Measurements from ENCODE around the gene KATNBL1. TPM values are rescaled to one million over a fixed set of nuclear protein-coding genes. Genes with fewer than 3 reads are reported as not detected.

KATNBL1 gene
- total and polyA plus RNA-seq, 9 of the 15 experiments (the other 6 are each of a cell fraction or from before 2014, with no cell fraction given), result 6.6 to 46.0 (median 24.0) TPM

GRCh38 chr15:34240537-34240936 is 30.6 kb upstream of the KATNBL1 start:
- no TSS peak for BruUV-seq (replicated peaks)
- POLR2A ChIA-PET, result interaction anchor here (0.6 kb wide), 1 partner anchor 53 kb away, joined by 3 read pairs; no protein-coding TSS in a partner anchor
- Histone ChIP-seq H3K27me3 (ENCODE audit: control insufficient read depth in 2 of 2, insufficient read depth in 2 of 2, low read length in 2 of 2) (no peaks in the 10 kb centered on the region), H3K4me1 (replicated peaks in 1 of 2; ENCODE audit: control insufficient read depth in 2 of 2, insufficient read depth in 2 of 2, low read length in 2 of 2) (no peaks in the 10 kb centered on the region), H3K79me2 (ENCODE audit: control insufficient read depth, insufficient read depth, low read length) (no peaks in the 10 kb centered on the region), H3K9me1 (ENCODE audit: control insufficient read depth, insufficient read depth, low read length) (no peaks in the 10 kb centered on the region), H3K4me3 (no peak overlapping the region), H3K4me2 (ENCODE audit: insufficient read depth, low read length) (no peak overlapping the region), H3K9me3 (replicated peaks; ENCODE audit: control insufficient read depth, insufficient read depth, low read depth, low read length) (no peaks in the 10 kb centered on the region), H3K27ac (ENCODE audit: extremely low read depth, low read depth, low read length) (no peak overlapping the region), H2AFZ (ENCODE audit: low read depth, low read length) (no peak overlapping the region), H3K36me3 (ENCODE audit: control insufficient read depth, insufficient read depth, low read length) (peaks cover 10% of the 10 kb centered on the region), H3K9ac (ENCODE audit: insufficient read depth in 1 of 2, low read depth in 2 of 2, low read length in 2 of 2) (no peak overlapping the region), H4K20me1 (replicated peaks; ENCODE audit: control insufficient read depth, insufficient read depth, low read length) (no peaks in the 10 kb centered on the region)
- no peak for DNase-seq (ENCODE audit: extremely low read depth in 1 of 4, low spot score in 3 of 4)
- intact Hi-C loops (cut with micrococcal nuclease) (loop anchor here (2.0 to 5.0 kb wide), 2 partner anchors 97 to 126 kb away; partner anchors contain the start of genes LPCAT4 and SLC12A6), in situ Hi-C loops (cut with MboI) (no loop called here)
- CTCF ChIA-PET (ENCODE audit: low intra/inter-chr PET ratio), result interaction anchor here (0.9 to 2.0 kb wide), 2 partner anchors 127 to 179 kb away, joined by 3 to 18 read pairs; partner anchors contain the start of gene LPCAT4
- 54% methylated on average over 3 of the region's 3 CpGs for WGBS (ENCODE audit: insufficient coverage, low coverage, missing lambda C conversion rate)
- ATAC-seq, result no peak
- no peak for TF ChIP-seq ZNF507 (tag; conservative IDR thresholded peaks at IDR 0.05)
- no peak for TF ChIP-seq POU5F1 (IDR thresholded peaks at IDR 0.05; ENCODE audit: borderline replicate concordance, low read depth, low read length, partially characterized antibody)
- TF ChIP-seq MAFG (tag; conservative IDR thresholded peaks at IDR 0.05), result no peak
- no peak for TF ChIP-seq NEUROD1 (IDR thresholded peaks at IDR 0.05; ENCODE audit: borderline replicate concordance, low read depth, low read length, partially characterized antibody)
- no peak for TF ChIP-seq HNRNPLL (IDR thresholded peaks at IDR 0.05; ENCODE audit: low read depth, low read length, poor library complexity, severe bottlenecking)
- no peak for TF ChIP-seq CHD2 (IDR thresholded peaks at IDR 0.05; ENCODE audit: low read depth, low read length)
- TF ChIP-seq PBX2 (CRISPR knock-in tag; IDR thresholded peaks at IDR 0.05; ENCODE audit: low read depth), result no peak
- TF ChIP-seq PBX2 (tag; conservative IDR thresholded peaks at IDR 0.05; ENCODE audit: low read depth), result no peak
- no peak for TF ChIP-seq E2F6 (IDR thresholded peaks at IDR 0.05; ENCODE audit: borderline replicate concordance in 1 of 2, extremely low read depth in 1 of 2, insufficient read depth in 1 of 2, insufficient read length in 1 of 2, low read depth in 1 of 2, low read length in 1 of 2, poor library complexity in 1 of 2, severe bottlenecking in 1 of 2)
- TF ChIP-seq SREBF1 (IDR thresholded peaks at IDR 0.05; ENCODE audit: borderline replicate concordance, low read depth, low read length), result no peak
- TF ChIP-seq TCFL5 (CRISPR knock-in tag; conservative IDR thresholded peaks at IDR 0.05), result no peak
- TF ChIP-seq RBM39 (optimal IDR thresholded peaks at IDR 0.05; ENCODE audit: low read depth, low read length), result no peak
- no peak for TF ChIP-seq ZNF561 (CRISPR knock-in tag; conservative IDR thresholded peaks at IDR 0.05)
- TF ChIP-seq HDAC8 (tag; IDR thresholded peaks at IDR 0.05), result no peak
- TF ChIP-seq RBM22 (IDR thresholded peaks at IDR 0.05; ENCODE audit: low read depth, low read length, poor library complexity, severe bottlenecking), result no peak
- no peak for TF ChIP-seq EZH2 (IDR thresholded peaks at IDR 0.05; ENCODE audit: borderline replicate concordance, low read depth, low read length)
- no peak for TF ChIP-seq HDAC1 (IDR thresholded peaks at IDR 0.05)
- FAIRE-seq, result no peak

Measured in K562 (cell line).